Fibroblast of skin of scalp (primary cell): ENCODE data around the gene EVC2.

Experiments
- DNase-seq: peaks from one replicate; pipeline ENCODE4 v3.0.0-alpha.2; 2013

The EVC2 gene

GRCh38 chr4:5713861-5714260 is 5.5 kb upstream of the EVC2 start:
- no peak for DNase-seq

- no peak for DNase-seq
Measured at GRCh38 chr4:5712931-5713330, 4.6 kb upstream of the EVC2 start.

- peak; percentile 44 for DNase-seq
Measured at GRCh38 chr4:5712517-5712916, 4.2 kb upstream of the EVC2 start.

GRCh38 chr4:5711479-5712184 is 3.3 kb upstream of the EVC2 start:
- DNase-seq = peak; percentile 62

GRCh38 chr4:5710961-5711478 is 2.7 kb upstream of the EVC2 start, which contains the start of gene EVC:
Gene EVC, plus strand, starts transcription at chr4:5711201. Its CDS starts 180 bp downstream, at chr4:5711381.
- peak; percentile 88 for DNase-seq

- peak; percentile 68 for DNase-seq
Measured at GRCh38 chr4:5710065-5710960, 2.0 kb upstream of the EVC2 start.

- no peak for DNase-seq
Measured at GRCh38 chr4:5709207-5709575, 832 bp upstream of the EVC2 start.

GRCh38 chr4:5707778-5708448 is 446 bp downstream of the EVC2 start:
- DNase-seq = no peak

GRCh38 chr4:5707366-5707765 is 993 bp downstream of the EVC2 start:
- no peak for DNase-seq

GRCh38 chr4:5706486-5707290 is 1.7 kb downstream of the EVC2 start:
- no peak for DNase-seq

GRCh38 chr4:5705647-5706320 is 2.6 kb downstream of the EVC2 start:
- DNase-seq = no peak

GRCh38 chr4:5704276-5704675 is 4.1 kb downstream of the EVC2 start:
- DNase-seq = no peak

- DNase-seq = no peak
Measured at GRCh38 chr4:5703831-5704230, 4.5 kb downstream of the EVC2 start.

GRCh38 chr4:5701971-5702370 is 6.4 kb downstream of the EVC2 start:
- DNase-seq = no peak

- DNase-seq = no peak
Measured at GRCh38 chr4:5700459-5700858, 7.9 kb downstream of the EVC2 start.

GRCh38 chr4:5696341-5696740 is 12.0 kb downstream of the EVC2 start:
- DNase-seq = no peak

- DNase-seq = no peak
Measured at GRCh38 chr4:5693871-5694270, 14.5 kb downstream of the EVC2 start.

- DNase-seq = no peak
Measured at GRCh38 chr4:5691491-5692132, 16.7 kb downstream of the EVC2 start.

GRCh38 chr4:5689065-5689464 is 19.3 kb downstream of the EVC2 start:
- DNase-seq = no peak

GRCh38 chr4:5686338-5686737 is 22.0 kb downstream of the EVC2 start:
- DNase-seq = no peak

GRCh38 chr4:5685296-5685695 is 23.1 kb downstream of the EVC2 start:
- no peak for DNase-seq
